ENCODE results near the gene EEA1. TPM values are rescaled to one million over a fixed set of nuclear protein-coding genes. Genes with fewer than 3 reads are reported as not detected.

Gene EEA1
- total and polyA plus RNA-seq, 2 of the 8 experiments (the other 6 are each of a cell fraction or from before 2014, with no cell fraction given), result 1.0 to 18.8 TPM

DNA sequence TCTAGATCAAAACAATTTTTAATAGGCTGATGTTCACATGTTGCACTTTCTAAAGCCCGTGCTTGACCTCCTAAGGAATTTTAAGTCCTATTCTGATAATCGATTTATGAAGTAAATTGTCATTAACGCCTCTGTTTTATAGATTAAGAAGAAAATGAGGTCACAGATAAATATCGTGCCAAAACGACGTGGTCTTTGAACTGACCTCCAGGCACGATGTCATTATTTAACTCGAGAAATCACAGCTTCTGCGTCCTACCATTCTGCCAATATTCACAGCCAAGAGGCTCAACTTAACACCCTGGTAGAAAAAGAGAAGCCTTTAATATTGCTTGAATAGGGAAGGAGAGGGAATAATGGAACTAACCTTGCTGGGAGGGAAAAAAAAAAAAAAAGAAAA, 888 bp upstream of the EEA1 start:
- Histone ChIP-seq H3K4ac (replicated peaks; ENCODE audit: insufficient read length, low read depth, low read length) (no peak overlapping the region), H3K27me3 (replicated peaks in 1 of 4; ENCODE audit: control insufficient read depth in 3 of 4, extremely low read depth in 1 of 4, insufficient read depth in 3 of 4, low read length in 3 of 4) (no peaks in the 10 kb centered on the region), H2BK12ac (ENCODE audit: low read depth, low read length) (no peak overlapping the region), H3K23me2 (ENCODE audit: low read depth, low read length) (peaks cover 3% of the 10 kb centered on the region), H3K79me2 (ENCODE audit: control insufficient read depth in 1 of 2, insufficient read depth in 2 of 2, low read length in 2 of 2) (peaks cover 0 to 25% of the 10 kb centered on the region in 2 experiments; a peak in 2 of 4 replicates), H3K56ac (replicated peaks; ENCODE audit: insufficient read length, low read depth, low read length) (no peak overlapping the region), H4K5ac (ENCODE audit: insufficient read length, low read depth, low read length) (peak overlapping the region; percentile 16), H3K23ac (ENCODE audit: insufficient read length) (no peak overlapping the region), H3K4me1 (replicated peaks in 1 of 4; ENCODE audit: control insufficient read depth in 3 of 4, insufficient read depth in 4 of 4, low read length in 3 of 4) (peaks cover 0 to 21% (median 7%) of the 10 kb centered on the region in 4 experiments; a peak in 5 of 7 replicates), H2BK15ac (ENCODE audit: low read length) (no peak overlapping the region), H3K9me3 (ENCODE audit: insufficient read depth in 2 of 2, low read depth in 1 of 2, low read length in 1 of 2) (no peaks in the 10 kb centered on the region), H3K14ac (ENCODE audit: insufficient read length) (no peak overlapping the region), H3K4me2 (ENCODE audit: insufficient read depth in 1 of 2, low read depth in 2 of 2, low read length in 2 of 2) (peak overlapping the region; percentile 68 to 71), H4K91ac (replicated peaks; ENCODE audit: insufficient read length, low read length) (no peak overlapping the region), H2BK120ac (replicated peaks; ENCODE audit: low read depth, low read length) (no peak overlapping the region), H4K8ac (ENCODE audit: extremely low read depth, insufficient read depth, low read length) (no peak overlapping the region), H2AFZ (ENCODE audit: low read length) (no peak overlapping the region), H4K20me1 (replicated peaks in 1 of 2; ENCODE audit: control insufficient read depth in 1 of 2, insufficient read depth in 2 of 2, low read length in 2 of 2) (peaks cover 0 to 2% of the 10 kb centered on the region in 2 experiments), H3K36me3 (ENCODE audit: control insufficient read depth in 2 of 4, insufficient read depth in 4 of 4, low read length in 3 of 4) (no peaks in the 10 kb centered on the region), H2BK20ac (ENCODE audit: low read length) (no peak overlapping the region), H3K9ac (replicated peaks in 1 of 4; ENCODE audit: extremely low read depth in 1 of 4, low read depth in 3 of 4, low read length in 3 of 4) (peak overlapping the region in 1 of 4 experiments; percentile 66; a peak in 1 of 7 replicates), H3K27ac (ENCODE audit: low read depth, low read length) (peak overlapping the region; percentile 90; the same call in 1 of the 2 replicates), H3K4me3 (ENCODE audit: extremely low read depth in 1 of 4, insufficient read depth in 2 of 4, low read depth in 3 of 4, low read length in 4 of 4) (peak overlapping the region; percentile 48 to 64 (median 56); a peak in 6 of 8 replicates), H3K79me1 (ENCODE audit: low read depth, low read length) (peaks cover 2% of the 10 kb centered on the region), H2AK5ac (ENCODE audit: low read depth, low read length) (no peak overlapping the region), H3K18ac (ENCODE audit: extremely low read depth, low read length) (no peak overlapping the region), H2BK5ac (ENCODE audit: low read depth, low read length) (no peak overlapping the region)
- WGBS, 2 experiments (ENCODE audit: extremely low coverage in 1 of 2, insufficient coverage in 1 of 2, insufficient read length in 1 of 2, insufficient replicate concordance in 2 of 2, low coverage in 1 of 2, low lambda C conversion rate in 2 of 2, missing lambda C conversion rate in 1 of 2), result 44% methylated on average over 9 of the region's 9 CpGs; no CpG with 5 or more reads in 1 of the 2 experiments
- POLR2A ChIA-PET (ENCODE audit: partially characterized antibody), result interaction anchor here (0.6 to 2.0 kb wide), 2 partner anchors 8 to 13 kb away, joined by 3 to 6 read pairs; no protein-coding TSS in a partner anchor
- CTCF ChIA-PET (ENCODE audit: partially characterized antibody), result interaction anchor here (0.6 to 2.6 kb wide), 4 partner anchors 14 to 144 kb away, joined by 3 to 6 read pairs (median 4); no protein-coding TSS in a partner anchor
- DNase-seq (ENCODE audit: low read depth in 1 of 2, low spot score in 2 of 2), result no peak
- no peak for FAIRE-seq
- TF ChIP-seq CBX5 (IDR thresholded peaks at IDR 0.05; ENCODE audit: low read depth, low read length) (no peak), SIX5 (IDR thresholded peaks at IDR 0.05; ENCODE audit: low read depth, low read length) (no peak), JUN (IDR thresholded peaks at IDR 0.05; ENCODE audit: low read depth, low read length) (no peak), KDM1A (IDR thresholded peaks at IDR 0.05; ENCODE audit: borderline replicate concordance, low read length) (no peak), TEAD4 (IDR thresholded peaks at IDR 0.05; ENCODE audit: low read depth, low read length) (no peak), KDM4A (IDR thresholded peaks at IDR 0.05; ENCODE audit: low read depth, low read length, severe bottlenecking) (no peak), BACH1 (IDR thresholded peaks at IDR 0.05; ENCODE audit: low read length) (no peak), EGR1 (IDR thresholded peaks at IDR 0.05; ENCODE audit: borderline replicate concordance, low read depth, low read length) (no peak), EZH2 (IDR thresholded peaks at IDR 0.05; ENCODE audit: low read depth, low read length, severe bottlenecking) (no peak), CHD2 (IDR thresholded peaks at IDR 0.05; ENCODE audit: low read length) (no peak), TCF12 (IDR thresholded peaks at IDR 0.05; ENCODE audit: low read depth, low read length) (no peak), NRF1 (IDR thresholded peaks at IDR 0.05; ENCODE audit: low read depth, low read length) (no peak), FOSL1 (IDR thresholded peaks at IDR 0.05; ENCODE audit: insufficient read depth, low read depth, low read length) (no peak), JUND (IDR thresholded peaks at IDR 0.05; ENCODE audit: low read length) (no peak), POLR2A (IDR thresholded peaks at IDR 0.05; ENCODE audit: control extremely low read depth in 1 of 2, low read depth in 2 of 2, low read length in 2 of 2) (no peak), BCL11A (IDR thresholded peaks at IDR 0.05; ENCODE audit: low read depth in 2 of 2, low read length in 2 of 2) (no peak)

All from H1 (cell line).